ENCODE results near the gene TMEM40.
"Not testable (repeated sequence)": the region's sequence is repeated elsewhere in the genome, so short reads cannot be mapped to it uniquely, and the experiment has no call there.

Gene TMEM40

DNA sequence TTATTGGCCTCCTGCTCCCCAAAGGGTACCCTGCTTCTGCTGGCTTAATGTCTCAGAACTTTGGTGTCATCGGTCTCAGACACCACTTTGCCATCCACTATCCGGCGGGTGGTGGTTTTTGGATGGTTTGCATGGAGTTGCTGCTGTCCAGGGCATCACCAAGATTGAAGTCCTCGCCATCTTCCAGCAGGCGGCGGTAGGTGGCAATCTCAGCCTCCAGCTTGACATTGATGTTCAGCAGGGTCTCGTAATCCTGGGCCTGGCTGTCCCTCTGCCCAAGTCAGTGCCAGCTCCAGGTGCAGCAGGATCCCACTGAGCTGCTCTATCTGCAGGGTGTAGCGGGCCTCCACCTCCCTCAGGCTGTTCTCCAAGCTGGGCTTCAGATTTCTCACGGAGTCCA lies 28.3 kb upstream of the TMEM40 start:
- not testable (repeated sequence) for H3K27ac ChIP-seq

DNA sequence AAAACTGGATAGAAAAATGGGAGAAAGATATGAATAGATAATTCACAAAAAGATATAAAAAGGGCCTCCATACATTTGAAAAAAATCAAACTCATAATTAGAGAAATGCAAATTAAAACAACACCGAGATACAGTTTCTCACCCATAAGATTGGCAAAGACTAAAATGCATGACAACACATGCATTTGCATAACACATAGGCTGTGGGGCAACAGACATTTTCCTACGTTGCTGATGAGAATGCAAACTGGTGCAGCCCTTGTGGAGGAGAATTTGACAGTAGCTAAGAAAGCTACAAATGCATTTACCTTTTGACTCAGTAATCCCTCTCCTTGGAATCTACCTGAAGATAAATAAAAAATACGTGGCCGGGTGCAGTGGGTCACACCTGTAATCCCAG lies 26.0 kb upstream of the TMEM40 start:
- no peak overlapping the region for H3K27ac ChIP-seq
- TF ChIP-seq, protein P1, sequence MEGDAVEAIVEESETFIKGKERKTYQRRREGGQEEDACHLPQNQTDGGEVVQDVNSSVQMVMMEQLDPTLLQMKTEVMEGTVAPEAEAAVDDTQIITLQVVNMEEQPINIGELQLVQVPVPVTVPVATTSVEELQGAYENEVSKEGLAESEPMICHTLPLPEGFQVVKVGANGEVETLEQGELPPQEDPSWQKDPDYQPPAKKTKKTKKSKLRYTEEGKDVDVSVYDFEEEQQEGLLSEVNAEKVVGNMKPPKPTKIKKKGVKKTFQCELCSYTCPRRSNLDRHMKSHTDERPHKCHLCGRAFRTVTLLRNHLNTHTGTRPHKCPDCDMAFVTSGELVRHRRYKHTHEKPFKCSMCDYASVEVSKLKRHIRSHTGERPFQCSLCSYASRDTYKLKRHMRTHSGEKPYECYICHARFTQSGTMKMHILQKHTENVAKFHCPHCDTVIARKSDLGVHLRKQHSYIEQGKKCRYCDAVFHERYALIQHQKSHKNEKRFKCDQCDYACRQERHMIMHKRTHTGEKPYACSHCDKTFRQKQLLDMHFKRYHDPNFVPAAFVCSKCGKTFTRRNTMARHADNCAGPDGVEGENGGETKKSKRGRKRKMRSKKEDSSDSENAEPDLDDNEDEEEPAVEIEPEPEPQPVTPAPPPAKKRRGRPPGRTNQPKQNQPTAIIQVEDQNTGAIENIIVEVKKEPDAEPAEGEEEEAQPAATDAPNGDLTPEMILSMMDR (conservative IDR thresholded peaks at IDR 0.05), result no peak

More for the DNA sequence above, 28.3 kb upstream of the TMEM40 start:
- TF ChIP-seq, protein P1 (conservative IDR thresholded peaks at IDR 0.05), result 0 out of 2 replicates have a peak, but pooled peaks have one; percentile 10

DNA sequence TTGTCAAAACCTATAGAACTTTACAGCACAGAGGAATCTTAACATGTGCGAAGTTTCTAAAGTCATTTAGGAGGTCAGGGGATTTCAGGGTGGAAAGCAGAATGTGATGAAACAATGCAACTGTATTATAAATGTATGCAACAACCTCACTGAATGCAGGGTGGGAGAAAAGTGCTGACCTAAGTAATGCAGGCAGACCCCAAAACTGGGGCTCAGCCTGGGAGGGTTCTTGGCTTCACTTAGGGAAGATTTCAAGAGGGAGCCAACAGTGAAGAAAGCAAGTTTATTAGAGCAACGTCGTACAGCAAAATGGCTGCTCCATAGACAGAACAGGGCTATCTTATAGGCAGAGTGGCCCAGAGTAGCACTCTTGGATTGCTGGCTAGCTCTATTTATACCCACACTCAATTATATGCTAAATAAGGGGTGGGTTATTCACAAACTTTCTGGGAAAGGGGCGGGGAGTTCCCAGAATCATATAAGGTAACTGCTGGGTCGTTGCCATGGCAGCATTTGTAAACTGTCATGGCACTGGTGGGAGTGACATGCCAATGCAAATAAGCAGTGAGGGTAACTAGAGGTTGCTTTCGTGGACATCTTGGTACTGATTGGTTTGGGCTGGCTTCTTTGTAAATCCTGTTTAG lies 23.2 kb upstream of the TMEM40 start:
- TF ChIP-seq, protein P1 (conservative IDR thresholded peaks at IDR 0.05), result no peak
- H3K27ac ChIP-seq, result no peak overlapping the region

DNA sequence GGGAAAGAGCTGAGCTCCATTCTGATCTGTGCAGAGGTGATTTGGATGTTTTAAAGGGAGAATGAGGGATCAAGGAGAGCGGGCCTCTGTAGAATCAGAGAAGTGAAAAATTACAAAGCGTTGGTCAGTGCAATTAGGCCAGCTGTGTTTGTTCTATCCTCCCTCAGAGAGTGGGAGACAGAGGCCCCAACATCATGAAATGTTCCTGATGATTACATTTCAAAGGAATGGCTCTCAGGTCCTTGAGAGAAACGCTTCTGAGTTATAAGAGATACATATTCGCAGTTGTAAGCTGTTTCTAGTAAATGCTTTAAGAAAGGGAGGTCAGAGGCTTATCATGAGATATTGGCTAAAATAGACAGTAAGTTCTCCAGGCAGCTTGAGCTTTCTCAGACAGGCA lies 21.7 kb upstream of the TMEM40 start:
- TF ChIP-seq, protein P1 (conservative IDR thresholded peaks at IDR 0.05), result no peak
- no peak overlapping the region for H3K27ac ChIP-seq

DNA sequence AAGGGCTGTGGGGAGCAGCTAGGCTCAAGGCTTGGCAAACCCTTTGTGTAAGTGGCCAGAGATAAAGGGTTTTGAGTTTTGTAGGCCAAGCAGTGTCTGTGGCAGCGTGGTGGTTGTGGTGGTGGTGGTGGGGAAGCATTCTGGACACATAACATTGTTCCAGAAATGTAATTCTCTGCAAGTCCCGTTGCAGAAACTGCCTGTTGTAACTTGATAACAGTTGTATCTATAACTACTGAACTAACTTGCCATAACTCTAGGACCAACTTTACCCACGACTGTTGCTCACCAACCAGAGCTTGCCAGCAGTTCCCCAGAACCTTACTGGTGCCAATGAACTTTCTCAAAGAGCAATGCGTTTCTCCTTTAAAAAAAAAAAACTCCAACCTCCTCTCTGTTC lies 18.1 kb upstream of the TMEM40 start:
- TF ChIP-seq, protein P1 (conservative IDR thresholded peaks at IDR 0.05), result no peak

DNA sequence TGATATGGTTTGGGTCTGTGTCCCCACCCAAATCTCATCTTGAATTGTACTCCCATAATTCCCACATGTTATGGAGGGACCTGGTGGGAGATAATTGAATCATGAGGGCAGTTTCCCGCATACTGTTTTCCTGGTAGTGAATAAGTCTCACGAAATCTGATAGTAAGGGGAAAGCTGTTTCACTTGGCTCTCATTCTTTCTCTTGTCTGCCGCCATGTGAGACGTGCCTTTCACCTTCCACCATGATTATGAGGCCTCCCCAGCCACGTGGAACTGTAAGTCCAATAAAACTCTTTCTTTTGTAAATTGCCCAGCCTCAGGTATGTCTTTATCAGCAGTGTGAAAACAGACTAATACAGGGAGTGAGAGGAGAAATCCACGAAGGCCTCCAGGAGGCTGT lies 16.9 kb upstream of the TMEM40 start:
- not testable (repeated sequence) for H3K27ac ChIP-seq

More for the DNA sequence above, 18.1 kb upstream of the TMEM40 start:
- H3K27ac ChIP-seq, result no peak overlapping the region

DNA sequence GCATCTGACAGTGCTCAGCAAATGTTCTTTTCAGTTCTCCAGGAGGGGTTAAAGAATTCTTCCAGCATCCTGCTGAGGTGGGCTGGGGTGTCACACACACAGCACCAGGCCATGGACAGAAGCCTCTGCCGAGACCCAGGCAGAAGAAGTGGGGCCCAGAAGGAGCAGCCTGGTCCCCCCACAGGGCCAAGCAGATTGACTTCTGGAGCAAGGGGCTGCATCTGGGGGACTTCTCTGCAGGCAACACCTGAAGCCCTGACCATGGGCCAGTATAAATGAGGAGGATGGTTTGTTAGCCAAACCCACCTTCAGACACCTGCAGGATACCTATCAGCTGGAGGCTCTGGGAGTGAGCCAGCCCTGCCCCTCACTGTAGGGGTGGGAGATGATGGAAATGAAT lies 16.2 kb upstream of the TMEM40 start:
- TF ChIP-seq, protein P1 (conservative IDR thresholded peaks at IDR 0.05), result no peak

DNA sequence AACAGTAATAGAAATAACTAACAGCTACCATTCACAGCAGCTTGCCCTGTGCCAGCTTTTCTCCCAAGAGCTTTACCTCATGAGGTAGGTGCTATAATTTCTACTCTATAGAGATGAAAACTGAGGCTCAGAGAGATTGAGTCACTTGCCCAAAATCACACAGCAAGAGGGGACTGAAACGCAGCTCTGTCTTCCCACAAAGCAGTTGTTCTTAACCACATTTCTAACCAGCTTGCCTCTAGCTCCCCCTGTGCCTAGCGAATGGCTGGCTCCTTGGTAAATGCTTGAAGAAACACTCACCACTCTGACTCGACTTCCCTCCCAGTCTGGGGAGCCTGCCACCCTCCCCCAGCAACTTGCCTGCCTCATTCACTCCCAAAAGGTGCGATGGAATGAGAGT lies 15.6 kb upstream of the TMEM40 start:
- TF ChIP-seq, protein P1 (conservative IDR thresholded peaks at IDR 0.05), result no peak

More for the DNA sequence above, 16.2 kb upstream of the TMEM40 start:
- no peak overlapping the region for H3K27ac ChIP-seq

More for the DNA sequence above, 15.6 kb upstream of the TMEM40 start:
- no peak overlapping the region for H3K27ac ChIP-seq

Measured in VCaP (cell line).